Activated CD8-positive, alpha-beta memory T cell treated with anti-CD3 and anti-CD28 coated beads for 36 hours (primary cell): Measurements from ENCODE around the gene STARD10. TPM values are rescaled to one million over a fixed set of nuclear protein-coding genes. Genes with fewer than 3 reads are reported as not detected.

Experiments used
- CTCF ChIA-PET: fragments of 350-600 bp; sonication (Branson Sonifier 250); formaldehyde crosslinking; loops from one replicate; lab custom pipeline; 2021; ENCODE audit warnings: antibody characterized with exemption; lab: Charles Lee
- POLR2A ChIA-PET: fragments of 350-600 bp; sonication (Branson Sonifier 250); formaldehyde crosslinking; loops from one replicate; lab custom pipeline; 2021; ENCODE audit warnings: antibody characterized with exemption; lab: Charles Lee
- total RNA-seq, 2 experiments: library from RNA; stranded (reverse); gene quantifications; one replicate each; pipeline ENCODE4 v1.2.3, GENCODE V29; 2021

STARD10 gene
- total RNA-seq, 2 experiments from 2014 or later = 7.8 to 11.4 TPM

DNA sequence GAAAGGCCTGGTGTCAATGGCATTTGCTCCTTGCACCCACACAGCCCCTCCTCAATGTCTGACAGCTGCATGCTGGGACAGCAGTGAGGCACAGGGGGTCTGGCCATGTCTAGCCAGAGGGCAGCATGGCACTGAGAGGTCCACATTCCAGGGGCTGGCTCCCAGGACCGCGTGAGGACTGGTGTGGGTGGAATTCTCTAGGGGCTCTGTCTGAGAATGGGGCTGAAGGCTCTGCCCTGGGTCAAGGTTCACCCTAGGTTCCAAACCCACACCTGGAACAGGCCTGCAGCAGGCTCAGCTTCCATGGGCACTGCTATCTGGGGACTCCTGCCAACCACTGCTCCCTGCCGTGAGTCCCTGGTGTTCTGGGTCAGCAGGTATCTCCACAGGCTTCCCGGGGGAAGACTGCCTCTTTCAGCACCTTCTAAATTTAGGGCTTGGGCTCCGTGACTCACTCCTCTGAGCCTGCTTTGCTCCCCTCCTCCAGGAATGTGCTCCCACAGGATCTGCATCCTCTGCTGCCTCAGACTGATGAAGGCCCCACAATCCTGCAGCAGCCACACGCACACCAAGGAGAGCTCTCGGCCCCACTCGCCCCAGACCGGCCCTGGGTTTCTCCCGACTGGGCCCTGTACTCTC, 4.2 kb downstream of the STARD10 start:
- ChIA-PET CTCF (interaction anchor here (2.8 kb wide), 1 partner anchor 64 kb away, joined by 15 read pairs; no protein-coding TSS in a partner anchor), POLR2A (interaction anchor here (1.7 kb wide), 1 partner anchor 8 kb away, joined by 5 read pairs; no protein-coding TSS in a partner anchor)

- ChIA-PET POLR2A (no interaction called here), CTCF (interaction anchor here (1.0 to 2.8 kb wide), 2 partner anchors 31 to 63 kb away, joined by 3 to 15 read pairs; no protein-coding TSS in a partner anchor)
Measured at GRCh38 chr11:72788241-72788640, 5.6 kb downstream of the STARD10 start.

GRCh38 chr11:72787216-72788104, 6.4 kb downstream of the STARD10 start:
- CTCF ChIA-PET = interaction anchor here (0.6 to 2.8 kb wide), 2 partner anchors 16 to 62 kb away, joined by 3 to 15 read pairs; no protein-coding TSS in a partner anchor
- POLR2A ChIA-PET = interaction anchor here (1.3 kb wide), 1 partner anchor 26 kb away, joined by 6 read pairs; no protein-coding TSS in a partner anchor

DNA sequence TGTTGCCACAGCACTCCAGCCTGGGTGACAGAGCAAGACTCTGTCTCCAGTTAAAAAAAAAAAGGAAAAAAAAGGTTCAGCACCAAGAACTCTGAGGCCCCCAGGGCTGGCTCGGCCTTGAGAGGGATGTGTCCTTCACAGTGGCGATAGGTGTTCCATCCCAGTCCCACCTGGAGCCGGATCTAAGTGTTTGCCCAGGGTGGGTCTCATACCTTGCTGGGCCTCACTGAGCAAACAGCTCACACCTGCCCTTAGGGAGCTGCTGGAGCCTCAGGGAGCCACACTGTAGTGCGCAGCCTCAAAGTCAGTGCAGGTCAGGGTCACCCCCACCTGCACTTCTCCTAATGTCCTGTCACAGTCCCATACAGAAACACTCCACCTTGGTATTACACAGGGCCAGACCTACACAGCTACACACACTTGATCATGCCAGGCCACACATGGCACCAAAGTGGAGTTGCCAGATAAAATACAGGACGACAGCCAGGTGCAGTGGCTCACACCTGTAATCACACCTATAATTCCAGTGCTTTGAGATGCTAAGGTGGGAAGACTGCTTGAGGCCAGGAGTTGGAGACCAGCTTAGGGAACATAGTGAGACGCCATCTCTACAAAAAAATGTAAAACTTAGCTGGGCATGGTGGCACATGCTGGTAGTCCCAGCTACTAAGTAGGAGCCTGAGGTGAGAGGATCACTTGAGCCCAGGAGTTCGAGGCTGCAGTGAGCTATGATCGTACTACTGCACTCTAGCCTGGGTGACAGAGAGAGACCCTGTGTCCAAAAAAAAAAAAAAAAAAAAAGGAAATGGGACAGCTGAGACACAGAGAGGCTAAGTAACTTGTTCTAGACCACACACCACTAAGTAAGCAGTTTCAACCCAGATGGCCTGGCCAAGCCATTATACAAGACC, 7.3 kb downstream of the STARD10 start:
- POLR2A ChIA-PET = interaction anchor here (1.3 kb wide), 1 partner anchor 26 kb away, joined by 6 read pairs; no protein-coding TSS in a partner anchor
- CTCF ChIA-PET = interaction anchor here (2.8 kb wide), 1 partner anchor 61 kb away, joined by 15 read pairs; no protein-coding TSS in a partner anchor

GRCh38 chr11:72784662-72785061, 9.2 kb downstream of the STARD10 start:
- CTCF ChIA-PET = interaction anchor here (1.5 kb wide), 1 partner anchor 35 kb away, joined by 4 read pairs; no protein-coding TSS in a partner anchor
- POLR2A ChIA-PET = no interaction called here

GRCh38 chr11:72783144-72783905, 10.5 kb downstream of the STARD10 start:
- ChIA-PET CTCF (interaction anchor here (0.7 to 2.0 kb wide), 7 partner anchors 9 to 140 kb away, joined by 3 to 10 read pairs (median 4); partner anchors contain the start of gene STARD10), POLR2A (interaction anchor here (0.6 kb wide), 1 partner anchor 31 kb away, joined by 3 read pairs; no protein-coding TSS in a partner anchor)

DNA sequence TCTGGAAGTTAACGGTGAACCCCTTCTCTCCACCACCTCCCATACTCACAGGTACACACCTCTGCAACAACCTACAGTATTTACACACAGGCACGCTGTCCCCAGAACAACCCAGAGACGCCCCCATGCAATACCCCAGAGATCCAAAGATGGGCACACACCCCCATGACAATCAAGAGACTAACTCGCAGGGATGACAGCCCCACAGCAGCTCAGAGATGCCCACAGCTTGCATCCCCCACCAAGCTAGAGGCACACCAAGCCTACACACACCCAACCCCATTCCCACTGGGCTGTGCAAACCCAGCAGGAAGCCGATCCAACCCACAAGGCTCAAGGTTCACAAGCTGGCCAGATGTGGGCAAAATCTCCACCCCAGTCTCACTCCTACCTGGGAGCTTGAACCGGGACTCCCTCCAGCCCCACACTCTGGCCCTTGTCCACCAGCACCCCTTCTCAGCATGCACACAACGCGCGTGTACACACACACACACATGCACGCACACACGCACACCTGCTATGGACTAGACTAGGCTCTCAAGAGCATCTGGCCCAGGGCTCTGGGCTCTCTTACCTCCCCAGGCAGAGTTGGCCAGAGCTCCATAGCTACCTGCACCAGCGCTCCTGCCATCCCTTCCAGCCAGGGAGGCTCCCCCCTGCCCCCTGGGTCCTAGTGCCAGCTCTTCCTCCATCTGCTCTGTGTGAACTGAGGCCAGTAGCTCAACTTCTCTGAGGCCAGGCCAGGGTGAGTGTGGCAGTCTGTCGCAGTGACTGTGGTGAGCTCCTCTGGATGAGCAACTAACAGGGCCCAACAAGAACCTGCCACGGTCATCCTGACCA, 11.5 kb downstream of the STARD10 start:
- CTCF ChIA-PET = interaction anchor here (0.7 to 2.0 kb wide), 6 partner anchors 10 to 139 kb away, joined by 3 to 10 read pairs (median 4); partner anchors contain the start of gene STARD10
- POLR2A ChIA-PET = interaction anchor here (0.6 to 1.6 kb wide), 4 partner anchors 8 to 57 kb away, joined by 3 to 5 read pairs (median 3); partner anchors contain the start of gene STARD10

DNA sequence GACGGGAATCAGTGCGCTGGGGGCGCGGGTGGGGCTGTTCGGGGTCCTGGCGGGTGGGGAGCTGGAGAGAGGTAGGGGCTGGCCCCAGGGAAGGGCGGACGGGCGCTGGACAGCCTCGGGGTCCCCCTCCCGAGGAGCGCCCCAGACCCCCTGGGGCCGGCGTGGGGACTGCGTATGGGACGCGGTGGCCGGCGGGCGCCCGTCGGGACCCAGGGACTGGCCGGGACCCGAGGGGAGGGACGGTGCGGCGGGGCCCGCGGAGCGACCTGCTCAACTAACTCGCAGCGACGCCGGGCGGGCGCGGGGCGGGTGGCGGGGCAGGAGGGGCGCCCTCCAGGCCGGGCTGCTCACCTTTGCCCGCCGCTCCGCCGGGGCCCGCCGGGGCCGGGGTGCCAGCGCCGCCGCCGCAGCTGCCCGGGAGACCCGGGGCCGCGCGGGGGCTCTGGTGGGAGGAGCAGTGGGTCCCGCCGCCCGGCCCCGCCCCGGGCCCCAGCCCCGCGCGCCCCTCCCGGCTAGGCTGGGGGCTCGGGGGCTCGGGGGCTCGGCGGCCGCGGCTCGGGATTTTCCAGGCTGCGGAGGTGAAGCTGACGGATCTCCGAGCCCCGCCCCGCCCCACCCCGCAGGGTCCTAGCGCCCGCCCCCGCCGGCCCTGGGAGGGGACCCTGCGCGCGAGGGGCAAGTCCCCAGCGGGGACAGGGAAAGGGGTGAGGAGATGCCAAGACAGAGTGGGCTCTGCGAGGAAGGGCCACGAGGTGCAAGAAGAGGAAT, 12.3 kb downstream of the STARD10 start:
- ChIA-PET CTCF (interaction anchor here (0.9 to 2.0 kb wide), 5 partner anchors 11 to 97 kb away, joined by 3 to 10 read pairs (median 4); partner anchors contain the start of gene ATG16L2), POLR2A (interaction anchor here (0.9 to 1.6 kb wide), 2 partner anchors 9 to 13 kb away, joined by 3 to 5 read pairs; partner anchors contain the start of gene STARD10)

DNA sequence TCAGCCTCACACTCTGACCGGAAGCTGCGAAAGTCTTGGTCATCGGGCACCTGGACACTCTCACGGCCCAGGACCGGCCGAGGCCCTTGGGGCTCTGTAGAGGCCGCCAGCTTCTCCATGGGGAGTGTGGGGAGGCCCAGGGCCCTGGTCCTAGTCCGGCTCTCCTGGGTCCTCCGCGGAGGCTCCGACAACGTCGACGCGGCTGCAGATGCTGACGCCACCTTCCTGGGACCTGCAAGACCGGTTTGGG, 12.9 kb downstream of the STARD10 start:
- POLR2A ChIA-PET = interaction anchor here (1.6 kb wide), 1 partner anchor 10 kb away, joined by 5 read pairs; no protein-coding TSS in a partner anchor
- CTCF ChIA-PET = interaction anchor here (0.6 to 2.0 kb wide), 3 partner anchors 12 to 97 kb away, joined by 3 to 4 read pairs (median 3); partner anchors contain the start of gene ATG16L2

- POLR2A ChIA-PET = interaction anchor here (1.6 kb wide), 1 partner anchor 10 kb away, joined by 5 read pairs; no protein-coding TSS in a partner anchor
- CTCF ChIA-PET = interaction anchor here (0.6 to 0.9 kb wide), 2 partner anchors 12 to 34 kb away, joined by 3 read pairs; partner anchors contain the start of gene ATG16L2
Measured at GRCh38 chr11:72780296-72781062, 13.4 kb downstream of the STARD10 start.

GRCh38 chr11:72779495-72780128, 14.2 kb downstream of the STARD10 start:
- ChIA-PET POLR2A (no interaction called here), CTCF (interaction anchor here (1.2 kb wide), 1 partner anchor 34 kb away, joined by 4 read pairs; no protein-coding TSS in a partner anchor)

- CTCF ChIA-PET = interaction anchor here (1.2 kb wide), 1 partner anchor 34 kb away, joined by 4 read pairs; no protein-coding TSS in a partner anchor
- POLR2A ChIA-PET = no interaction called here
Measured at GRCh38 chr11:72778535-72779494, 15.0 kb downstream of the STARD10 start.

- POLR2A ChIA-PET = no interaction called here
- CTCF ChIA-PET = no interaction called here
Measured at GRCh38 chr11:72777755-72778278, 16.0 kb downstream of the STARD10 start.
